Prostate gland (tissue), 2 donors: ENCODE data around the gene DUSP1. TPM values are rescaled to one million over a fixed set of nuclear protein-coding genes. Genes with fewer than 3 reads are reported as not detected.

Experiments
- DNase-seq: peaks from one replicate; pipeline ENCODE4 v3.0.0-alpha.2; 2019; ENCODE audit warnings: low spot score
- H3K27ac ChIP-seq, 2 donors: fragments of 200-600 bp; sonication (generic); 2 replicates each; pipeline ENCODE4 v1.5.1; 2017 to 2019
- H3K27me3 ChIP-seq: fragments of 200-600 bp; sonication (generic); replicated peaks from 2 replicates; pipeline ENCODE4 v1.5.1; 2019; ENCODE audit not compliant: insufficient read depth
- H3K36me3 ChIP-seq, 2 donors: fragments of 200-600 bp; sonication (generic); 1 replicate in 1 of 2; 2 replicates in 1 of 2; pipeline versions ENCODE4 v1.5.1 to v1.8.1; 2017 to 2019
- H3K4me1 ChIP-seq: fragments of 200-600 bp; sonication (generic); replicated peaks from 2 replicates; pipeline ENCODE4 v1.5.1; 2019
- H3K4me3 ChIP-seq, 2 donors: fragments of 200-600 bp; sonication (generic); 2 replicates each; pipeline ENCODE4 v1.5.1; 2017 to 2019
- H3K9me3 ChIP-seq: fragments of 200-600 bp; sonication (generic); 2 replicates; pipeline ENCODE4 v1.5.1; 2017
- CTCF ChIP-seq, 4 experiments: fragments of 200-600 bp in 2 of 4; fragments of 450-650 bp in 2 of 4; sonication (generic) in 2 of 4; IDR thresholded peaks; 1 replicate in 3 of 4; 2 replicates in 1 of 4; pipeline ENCODE4 v1.5.1; 2016 to 2019; ENCODE audit warnings: antibody characterized with exemption in 4 of 4, mild to moderate bottlenecking in 2 of 4, moderate library complexity in 2 of 4
- POLR2A ChIP-seq: fragments of 450-650 bp; IDR thresholded peaks from one replicate; pipeline ENCODE4 v1.6.1; 2016; ENCODE audit warnings: antibody characterized with exemption, mild to moderate bottlenecking
- POLR2AphosphoS5 ChIP-seq: sonication (generic); formaldehyde crosslinking; IDR thresholded peaks from one replicate; pipeline ENCODE4 v1.6.1; 2017; ENCODE audit warnings: antibody characterized with exemption
- WGBS: methylation state at CpG from one replicate; pipeline ENCODE4 v1.1.5; 2018; 5-methylcytosine and 5-hydroxymethylcytosine counted together
- intact Hi-C: fragments of 100-400 bp; cut with DNase I; formaldehyde crosslinking; loops from one replicate; pipeline ENCODE4 v1.14.2; 2022
- total RNA-seq, 2 donors: library from RNA; depleted of rRNA; stranded (reverse); fragments of >200 nt; gene quantifications; one replicate each; pipeline ENCODE4 v1.1.0, GENCODE V29; 2016

Gene DUSP1
- total RNA-seq, 2 donors from 2014 or later = 559 to 659 TPM

DNA sequence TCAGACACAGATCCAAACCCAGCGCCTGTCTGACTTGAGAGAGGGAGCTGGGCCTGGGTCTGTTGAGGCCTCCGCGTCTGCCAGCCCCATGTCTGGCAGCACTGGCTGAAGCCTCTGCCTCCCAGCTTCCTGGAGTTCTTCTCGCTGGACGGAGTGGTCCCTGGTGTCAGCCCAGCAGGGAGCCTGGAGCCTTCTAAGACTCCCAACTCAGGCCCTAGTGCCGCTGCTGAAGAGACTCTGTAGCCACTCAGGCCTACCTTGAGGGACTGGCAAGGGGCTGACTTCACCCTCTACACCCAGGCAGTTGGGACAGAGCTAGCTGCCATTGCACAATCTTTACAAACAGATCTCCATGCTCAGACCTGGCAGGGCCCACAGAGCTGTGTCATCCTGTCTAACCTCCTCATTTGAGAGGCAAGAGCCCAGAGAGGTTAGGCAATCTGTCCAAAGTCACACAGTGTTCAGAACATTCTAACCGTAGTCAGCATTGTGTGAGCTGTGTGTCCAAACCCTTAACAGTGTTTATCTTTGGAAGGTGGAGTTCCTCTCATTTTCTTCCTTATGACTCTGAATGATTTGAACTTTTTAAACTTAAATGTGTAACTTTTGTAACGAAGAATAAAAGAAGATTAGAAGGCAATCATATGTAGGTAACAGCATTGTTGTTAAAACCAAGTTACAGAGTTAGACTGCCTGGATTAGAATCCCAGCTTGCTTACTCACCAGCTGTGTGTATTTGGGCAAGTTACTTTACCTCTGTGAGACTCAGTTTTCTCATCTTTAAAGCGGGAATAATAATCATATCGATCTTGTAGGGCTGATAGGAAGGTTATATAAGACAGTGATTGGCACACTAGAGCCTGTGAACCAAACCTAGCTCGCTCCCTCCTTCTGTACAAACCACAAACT is 4.6 kb upstream of the DUSP1 start:
- peak overlapping the region; percentile 98 to 100 for H3K27ac ChIP-seq

GRCh38 chr5:172774561-172775315 is 3.7 kb upstream of the DUSP1 start:
- intact Hi-C loops = loop anchor here (5.0 kb wide), 1 partner anchor 63 kb away; no protein-coding TSS in a partner anchor
- no peak overlapping the region for H3K4me3 ChIP-seq
- peak overlapping the region; percentile 98 to 100 for H3K27ac ChIP-seq
- H3K4me1 ChIP-seq = peaks cover 20% of the 10 kb centered on the region
- no peaks in the 10 kb centered on the region for H3K36me3 ChIP-seq
- no peaks in the 10 kb centered on the region for H3K9me3 ChIP-seq
- DNase-seq = no peak
- WGBS = 85% methylated on average over 7 of the region's 7 CpGs
- TF ChIP-seq CTCF (IDR thresholded peaks at IDR 0.05) (no peak), POLR2A (no peak), POLR2AphosphoS5 (no peak)
- no peaks in the 10 kb centered on the region for H3K27me3 ChIP-seq

More for the DNA sequence above, 4.6 kb upstream of the DUSP1 start:
- no peak for TF ChIP-seq POLR2A
- TF ChIP-seq CTCF (IDR thresholded peaks at IDR 0.05) = no peak
- TF ChIP-seq POLR2AphosphoS5 = peak; percentile 73
- Histone ChIP-seq H3K27me3 (no peaks in the 10 kb centered on the region), H3K4me3 (no peak overlapping the region), H3K36me3 (no peaks in the 10 kb centered on the region), H3K9me3 (no peaks in the 10 kb centered on the region), H3K4me1 (peaks cover 20% of the 10 kb centered on the region)
- intact Hi-C loops = loop anchor here (5.0 kb wide), 1 partner anchor 62 kb away; no protein-coding TSS in a partner anchor
- peak; percentile 90 for DNase-seq
- WGBS = 73% methylated on average over 11 of the region's 11 CpGs

DNA sequence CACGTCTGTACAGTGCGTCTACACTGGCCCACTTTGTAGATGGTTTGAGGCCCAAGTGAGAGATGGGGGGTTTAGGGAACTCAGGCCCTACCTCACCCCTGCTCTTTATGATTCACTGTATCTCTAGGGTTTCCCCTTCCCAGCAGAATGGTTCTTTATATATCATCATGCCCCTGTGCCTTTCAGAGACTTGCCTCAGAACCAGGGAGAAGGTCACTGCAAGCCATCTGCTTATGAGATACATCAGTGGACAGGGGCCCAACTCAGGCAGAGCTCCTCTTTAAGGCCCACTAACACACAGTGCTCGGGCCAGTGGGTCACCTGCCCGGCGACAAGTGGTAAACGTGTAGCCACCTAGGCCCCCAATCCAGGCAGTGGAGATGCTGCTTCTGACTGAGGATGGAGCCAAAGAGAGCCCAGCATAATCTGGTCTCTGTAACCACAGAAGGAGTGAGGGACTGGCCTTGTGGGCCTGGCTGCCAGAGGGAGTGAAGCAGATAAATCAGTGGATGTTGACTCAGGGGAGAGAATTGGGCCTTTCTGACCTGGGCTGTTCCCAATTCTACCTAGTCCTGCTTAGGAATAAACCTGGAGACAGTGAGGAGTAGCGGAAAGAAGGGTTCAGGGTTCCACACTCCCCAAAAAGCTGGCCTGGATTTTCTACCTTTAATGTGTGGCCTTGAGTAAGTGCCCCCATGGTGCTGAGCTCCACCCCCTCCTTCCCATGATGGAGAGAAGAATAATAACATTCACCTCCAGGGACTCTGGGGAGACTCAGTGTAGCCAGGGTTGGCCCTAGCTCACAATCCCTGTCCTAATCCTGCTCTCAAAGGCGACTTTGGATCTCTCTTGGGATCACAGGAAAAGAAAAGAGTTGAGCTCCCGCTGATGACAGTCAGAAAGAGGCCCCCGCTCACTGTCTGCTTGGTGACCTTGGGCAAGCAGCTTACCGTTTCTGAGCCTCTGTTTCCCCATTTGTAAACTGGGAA is 2.8 kb upstream of the DUSP1 start:
- TF ChIP-seq CTCF (IDR thresholded peaks at IDR 0.05) (no peak), POLR2AphosphoS5 (no peak), POLR2A (no peak)
- H3K36me3 ChIP-seq = peaks cover 4 to 9% of the 10 kb centered on the region in 2 donors
- intact Hi-C loops = loop anchor here (2.0 kb wide), 2 partner anchors 57 to 95 kb away; no protein-coding TSS in a partner anchor
- H3K9me3 ChIP-seq = no peaks in the 10 kb centered on the region
- DNase-seq = no peak
- peaks cover 20% of the 10 kb centered on the region for H3K4me1 ChIP-seq
- peak overlapping the region; percentile 98 to 100 for H3K27ac ChIP-seq
- H3K27me3 ChIP-seq = no peaks in the 10 kb centered on the region
- no peak overlapping the region for H3K4me3 ChIP-seq
- 86% methylated on average over 11 of the region's 11 CpGs for WGBS

GRCh38 chr5:172772112-172772906 is 1.3 kb upstream of the DUSP1 start:
- H3K9me3 ChIP-seq = no peaks in the 10 kb centered on the region
- intact Hi-C loops = loop anchor here (2.0 kb wide), 2 partner anchors 56 to 96 kb away; no protein-coding TSS in a partner anchor
- peak; percentile 97 for TF ChIP-seq POLR2AphosphoS5
- peak; percentile 66 to 91 (median 75) for TF ChIP-seq CTCF (IDR thresholded peaks at IDR 0.05)
- TF ChIP-seq POLR2A = peak; percentile 55
- peaks cover 12 to 22% of the 10 kb centered on the region in 2 donors for H3K36me3 ChIP-seq
- no peaks in the 10 kb centered on the region for H3K27me3 ChIP-seq
- 4% methylated on average over 48 of the region's 50 CpGs for WGBS
- H3K4me1 ChIP-seq = peaks cover 20% of the 10 kb centered on the region
- peak overlapping the region; percentile 98 to 100 for H3K27ac ChIP-seq
- DNase-seq = peak; percentile 93
- peak overlapping the region; percentile 76 to 92 for H3K4me3 ChIP-seq
